IMR-90 (cell line): ENCODE measurements around the gene HIVEP1. TPM values are rescaled to one million over a fixed set of nuclear protein-coding genes. Genes with fewer than 3 reads are reported as not detected.

Experiments used
- ATAC-seq: fragments of 200-7000 bp; cut with Tn5 transposase; 2 replicates; pipeline ENCODE4 v1.9.1; 2020; ENCODE audit warnings: low read depth, mild to moderate bottlenecking, moderate library complexity
- BruUV-seq: library from RNA; stranded (reverse); fragments of 400-500 nt; replicated peaks from 2 replicates; lab custom pipeline; 2021; lab: Mats Ljungman, UMichigan
- CTCF ChIA-PET: fragments of 300-600 bp; formaldehyde crosslinking; extraction: SDS; loops from one replicate; lab custom pipeline; 2021; ENCODE audit warnings: antibody characterized with exemption; lab: Yijun Ruan, JAX
- POLR2A ChIA-PET: fragments of 300-600 bp; sonication (Branson Sonifier 250); formaldehyde crosslinking; loops from one replicate; lab custom pipeline; 2022; ENCODE audit warnings: antibody characterized with exemption; ENCODE audit not compliant: unreplicated experiment; lab: Charles Lee
- DNase-seq: peaks from one replicate; pipeline ENCODE4 v3.0.0; 2013
- H2AFZ ChIP-seq: replicated peaks from 2 replicates; pipeline ENCODE3; 2013; ENCODE audit warnings: low read length, mild to moderate bottlenecking; ENCODE audit not compliant: poor library complexity
- H2AK5ac ChIP-seq: 2 replicates; pipeline ENCODE4 v1.6.1; 2013; ENCODE audit warnings: low read depth, low read length, inconsistent platforms
- H2AK9ac ChIP-seq: replicated peaks from 2 replicates; pipeline ENCODE3; 2013; ENCODE audit warnings: mild to moderate bottlenecking, low read depth, low read length, moderate library complexity; ENCODE audit not compliant: poor library complexity
- H2BK120ac ChIP-seq: 2 replicates; pipeline ENCODE4 v1.6.1; 2013; ENCODE audit warnings: low read depth, low read length, inconsistent platforms
- H2BK15ac ChIP-seq: 3 replicates; pipeline ENCODE4 v1.6.1; 2013; ENCODE audit warnings: low read depth, low read length, inconsistent platforms
- H2BK20ac ChIP-seq: 2 replicates; pipeline ENCODE4 v1.6.1; 2013; ENCODE audit warnings: low read depth, mild to moderate bottlenecking, inconsistent platforms, low read length, moderate library complexity
- H2BK5ac ChIP-seq: 2 replicates; pipeline ENCODE4 v1.6.1; 2013; ENCODE audit warnings: mild to moderate bottlenecking, low read depth, low read length, inconsistent platforms; ENCODE audit not compliant: poor library complexity, severe bottlenecking
- H3K14ac ChIP-seq: replicated peaks from 2 replicates; pipeline ENCODE4 v1.6.1; 2013; ENCODE audit warnings: low read depth, low read length, inconsistent platforms
- H3K18ac ChIP-seq: 2 replicates; pipeline ENCODE4 v1.6.1; 2013; ENCODE audit warnings: low read depth, low read length, control low read depth
- H3K23ac ChIP-seq: 2 replicates; pipeline ENCODE4 v1.6.1; 2013; ENCODE audit warnings: low read depth, low read length, inconsistent platforms
- H3K27ac ChIP-seq: 2 replicates; pipeline ENCODE4 v1.5.1; 2013; ENCODE audit warnings: mild to moderate bottlenecking, control low read depth, low read length; ENCODE audit not compliant: insufficient read depth
- H3K27me3 ChIP-seq: 2 replicates; pipeline ENCODE4 v1.6.1; 2013; ENCODE audit warnings: low read length; ENCODE audit not compliant: control insufficient read depth, insufficient read depth
- H3K36me3 ChIP-seq: 2 replicates; pipeline ENCODE4 v1.6.1; 2013; ENCODE audit warnings: low read length, mixed read lengths; ENCODE audit not compliant: control insufficient read depth, insufficient read depth
- H3K4ac ChIP-seq: 2 replicates; pipeline ENCODE4 v1.6.1; 2013; ENCODE audit warnings: low read depth, low read length, inconsistent platforms
- H3K4me1 ChIP-seq: 2 replicates; pipeline ENCODE4 v1.6.1; 2013; ENCODE audit warnings: low read length, mixed read lengths; ENCODE audit not compliant: control insufficient read depth, insufficient read depth
- H3K4me2 ChIP-seq: 2 replicates; pipeline ENCODE4 v1.6.1; 2013; ENCODE audit warnings: low read depth, mild to moderate bottlenecking, control low read depth, low read length, moderate library complexity
- H3K4me3 ChIP-seq: 2 replicates; pipeline ENCODE4 v1.5.1; 2013; ENCODE audit warnings: low read depth, mild to moderate bottlenecking, control low read depth, low read length, moderate library complexity; ENCODE audit not compliant: insufficient read depth
- H3K56ac ChIP-seq: 2 replicates; pipeline ENCODE4 v1.6.1; 2013; ENCODE audit warnings: low read length, inconsistent platforms; ENCODE audit not compliant: insufficient read depth; ENCODE audit errors: extremely low read depth
- H3K79me1 ChIP-seq, 2 experiments: 2 replicates each; pipeline ENCODE4 v1.6.1; 2013; ENCODE audit warnings: low read length in 2 of 2, inconsistent platforms in 1 of 2, low read depth in 1 of 2
- H3K9ac ChIP-seq: 2 replicates; pipeline ENCODE4 v1.6.1; 2013; ENCODE audit warnings: low read depth, low read length, control low read depth
- H3K9me1 ChIP-seq: 2 replicates; pipeline ENCODE4 v1.6.1; 2013; ENCODE audit warnings: low read length, inconsistent platforms; ENCODE audit not compliant: insufficient read depth
- H3K9me3 ChIP-seq: 2 replicates; pipeline ENCODE4 v1.6.1; 2013; ENCODE audit warnings: low read length; ENCODE audit not compliant: control insufficient read depth, insufficient read depth
- H4K20me1 ChIP-seq: 2 replicates; pipeline ENCODE4 v1.6.1; 2013; ENCODE audit warnings: low read length, inconsistent platforms; ENCODE audit not compliant: insufficient read depth
- H4K5ac ChIP-seq: 2 replicates; pipeline ENCODE4 v1.6.1; 2013; ENCODE audit warnings: mild to moderate bottlenecking, low read depth, low read length, control low read depth
- H4K8ac ChIP-seq, 2 experiments: 2 replicates each; pipeline ENCODE4 v1.6.1; 2013; ENCODE audit warnings: low read depth in 2 of 2, low read length in 2 of 2, control low read depth in 1 of 2, inconsistent platforms in 1 of 2
- H4K91ac ChIP-seq: 2 replicates; pipeline ENCODE4 v1.6.1; 2013; ENCODE audit warnings: low read depth, low read length, inconsistent platforms; ENCODE audit not compliant: insufficient read depth
- CEBPB ChIP-seq: IDR thresholded peaks from 2 replicates; pipeline ENCODE4 v1.6.1; 2012; ENCODE audit warnings: low read depth, low read length, improper control_type of control experiment
- FOS ChIP-seq: fragments of 150-350 bp; IDR thresholded peaks from 2 replicates; pipeline ENCODE4 v1.6.1; 2016; ENCODE audit warnings: low read depth, low read length
- MXI1 ChIP-seq: IDR thresholded peaks from 2 replicates; pipeline ENCODE4 v1.6.1; 2012; ENCODE audit warnings: low read depth, mild to moderate bottlenecking, low read length, moderate library complexity, borderline replicate concordance
- WGBS, 2 experiments: methylation state at CpG; one replicate each; pipeline versions ENCODE4 v1.1.5 to v1.1.7; 2013; ENCODE audit warnings: missing lambda C conversion rate in 2 of 2; ENCODE audit not compliant: insufficient read length in 1 of 2; ENCODE audit errors: extremely low coverage in 2 of 2; 5-methylcytosine and 5-hydroxymethylcytosine counted together
- dilution Hi-C: fragments of 300-500 bp; cut with HindIII; formaldehyde crosslinking; loops from one replicate; pipeline ENCODE4 v1.14.3; 2018; ENCODE audit warnings: low sequenced_read_pairs; ENCODE audit not compliant: unreplicated experiment
- in situ Hi-C: fragments of 300-500 bp; cut with MboI; formaldehyde crosslinking; loops from 3 replicates; pipeline ENCODE4 v1.14.3; 2019; ENCODE audit warnings: low sequenced_read_pairs, inconsistent platforms, mixed read lengths
- intact Hi-C: fragments of 100-400 bp; cut with micrococcal nuclease; formaldehyde crosslinking; loops from 2 replicates; pipeline ENCODE4 v1.10.0; 2022
- polyA plus RNA-seq, 3 experiments: library from polyadenylated mRNA; depleted of rRNA; stranded (reverse); fragments of >200 nt; gene quantifications; 2 replicates each; pipeline ENCODE4 v1.2.3, GENCODE V29; 2012; ENCODE audit warnings: low replicate concordance in 1 of 3
- total RNA-seq: library from RNA; depleted of rRNA; stranded (reverse); fragments of >200 nt; gene quantifications from 2 replicates; pipeline ENCODE4 v1.2.3, GENCODE V29; 2012
- TF ChIP-seq, protein P1 (sequence below): fragments of 150-350 bp; IDR thresholded peaks from 2 replicates; pipeline ENCODE4 v1.6.1; 2016; ENCODE audit warnings: low read depth, mild to moderate bottlenecking, low read length, moderate library complexity, borderline replicate concordance
- TF ChIP-seq, protein P2 (sequence below): conservative IDR thresholded peaks from 2 replicates; pipeline ENCODE4 v1.5.1; 2012; ENCODE audit warnings: mild to moderate bottlenecking, low read depth, low read length, improper control_type of control experiment
- TF ChIP-seq, protein P3 (sequence below): fragments of 150-350 bp; IDR thresholded peaks from 2 replicates; pipeline ENCODE4 v1.6.1; 2017; ENCODE audit warnings: mild to moderate bottlenecking, antibody characterized with exemption, low read length, low read depth

HIVEP1 gene
- total and polyA plus RNA-seq, 2 of the 4 experiments (the other 2 are of a cell fraction) = 13.0 to 17.2 TPM

DNA sequence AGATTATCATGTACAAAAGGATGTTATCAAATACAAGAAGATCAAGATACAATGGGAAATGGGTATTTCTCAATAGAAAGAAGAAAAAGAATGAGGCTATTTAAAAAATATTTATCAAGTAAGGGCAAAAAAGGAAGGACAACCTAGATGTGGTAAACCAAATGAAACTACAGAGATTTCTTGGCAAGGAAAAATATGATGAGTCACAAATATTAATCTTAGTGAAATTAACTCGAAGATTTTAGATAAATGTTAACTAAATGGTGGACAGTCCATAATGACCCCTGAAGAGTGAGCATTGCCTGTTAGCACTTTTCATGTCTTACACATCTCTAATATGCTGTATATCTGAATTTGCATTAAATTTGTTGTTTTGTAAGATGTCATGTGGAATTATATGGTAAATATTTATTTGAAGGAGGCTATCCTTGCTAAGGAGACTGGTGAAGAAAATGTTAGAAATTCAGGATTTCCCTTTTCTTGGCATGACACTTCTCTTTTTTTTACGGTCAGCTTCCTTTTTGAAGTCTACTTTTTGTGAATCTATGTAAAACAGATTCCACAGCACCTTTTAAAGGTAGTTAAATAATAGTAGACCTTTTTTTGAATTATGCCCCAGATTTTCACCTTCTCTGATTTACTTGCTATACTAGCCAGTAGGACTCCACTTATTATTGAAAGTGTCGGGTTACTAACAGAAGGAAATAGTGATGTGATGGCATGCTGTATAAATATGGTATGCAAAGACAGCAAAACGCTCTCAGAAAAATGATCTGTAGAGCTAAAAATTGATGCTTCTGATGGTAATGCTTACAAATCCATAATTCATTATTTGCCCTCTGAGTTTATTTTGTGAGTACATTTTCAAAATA lies 120.5 kb downstream of the HIVEP1 start:
- CTCF ChIA-PET = interaction anchor here (0.8 kb wide), 1 partner anchor 474 kb away, joined by 3 read pairs; no protein-coding TSS in a partner anchor
- Histone ChIP-seq H4K20me1 (no peaks in the 10 kb centered on the region; the same call in 1 of the 2 replicates), H3K4me2 (no peak overlapping the region), H3K23ac (no peak overlapping the region), H2AK5ac (no peak overlapping the region), H3K4me3 (no peak overlapping the region), H3K56ac (no peak overlapping the region), H3K14ac (no peak overlapping the region), H3K9ac (no peak overlapping the region), H3K27me3 (no peaks in the 10 kb centered on the region), H3K79me1 (peaks cover 0 to 15% of the 10 kb centered on the region in 2 experiments; a peak in 3 of 4 replicates), H3K9me3 (no peaks in the 10 kb centered on the region), H2AFZ (no peak overlapping the region), H2BK20ac (no peak overlapping the region), H3K4ac (no peak overlapping the region), H4K91ac (no peak overlapping the region), H3K36me3 (peaks cover 6% of the 10 kb centered on the region), H4K5ac (no peak overlapping the region), H2BK5ac (no peak overlapping the region), H2BK120ac (no peak overlapping the region), H4K8ac (no peak overlapping the region), H3K9me1 (peaks cover 3% of the 10 kb centered on the region; the same call in 1 of the 2 replicates), H3K27ac (no peak overlapping the region), H3K18ac (no peak overlapping the region), H2AK9ac (no peak overlapping the region), H3K4me1 (no peaks in the 10 kb centered on the region; the same call in none of the 2 replicates), H2BK15ac (no peak overlapping the region)
- intact Hi-C loops (no loop called here), in situ Hi-C loops (no loop called here), dilution Hi-C loops (no loop called here)
- ATAC-seq (0 out of 2 replicates have a peak, but pooled peaks have one; percentile 38), DNase-seq (peak; percentile 38)
- POLR2A ChIA-PET = no interaction called here
- TF ChIP-seq, protein P1, sequence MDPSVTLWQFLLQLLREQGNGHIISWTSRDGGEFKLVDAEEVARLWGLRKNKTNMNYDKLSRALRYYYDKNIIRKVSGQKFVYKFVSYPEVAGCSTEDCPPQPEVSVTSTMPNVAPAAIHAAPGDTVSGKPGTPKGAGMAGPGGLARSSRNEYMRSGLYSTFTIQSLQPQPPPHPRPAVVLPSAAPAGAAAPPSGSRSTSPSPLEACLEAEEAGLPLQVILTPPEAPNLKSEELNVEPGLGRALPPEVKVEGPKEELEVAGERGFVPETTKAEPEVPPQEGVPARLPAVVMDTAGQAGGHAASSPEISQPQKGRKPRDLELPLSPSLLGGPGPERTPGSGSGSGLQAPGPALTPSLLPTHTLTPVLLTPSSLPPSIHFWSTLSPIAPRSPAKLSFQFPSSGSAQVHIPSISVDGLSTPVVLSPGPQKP = no peak
- TF ChIP-seq CEBPB (no peak), MXI1 (no peak), FOS (no peak)
- TF ChIP-seq, protein P2, sequence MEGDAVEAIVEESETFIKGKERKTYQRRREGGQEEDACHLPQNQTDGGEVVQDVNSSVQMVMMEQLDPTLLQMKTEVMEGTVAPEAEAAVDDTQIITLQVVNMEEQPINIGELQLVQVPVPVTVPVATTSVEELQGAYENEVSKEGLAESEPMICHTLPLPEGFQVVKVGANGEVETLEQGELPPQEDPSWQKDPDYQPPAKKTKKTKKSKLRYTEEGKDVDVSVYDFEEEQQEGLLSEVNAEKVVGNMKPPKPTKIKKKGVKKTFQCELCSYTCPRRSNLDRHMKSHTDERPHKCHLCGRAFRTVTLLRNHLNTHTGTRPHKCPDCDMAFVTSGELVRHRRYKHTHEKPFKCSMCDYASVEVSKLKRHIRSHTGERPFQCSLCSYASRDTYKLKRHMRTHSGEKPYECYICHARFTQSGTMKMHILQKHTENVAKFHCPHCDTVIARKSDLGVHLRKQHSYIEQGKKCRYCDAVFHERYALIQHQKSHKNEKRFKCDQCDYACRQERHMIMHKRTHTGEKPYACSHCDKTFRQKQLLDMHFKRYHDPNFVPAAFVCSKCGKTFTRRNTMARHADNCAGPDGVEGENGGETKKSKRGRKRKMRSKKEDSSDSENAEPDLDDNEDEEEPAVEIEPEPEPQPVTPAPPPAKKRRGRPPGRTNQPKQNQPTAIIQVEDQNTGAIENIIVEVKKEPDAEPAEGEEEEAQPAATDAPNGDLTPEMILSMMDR = no peak
- TF ChIP-seq, protein P3, sequence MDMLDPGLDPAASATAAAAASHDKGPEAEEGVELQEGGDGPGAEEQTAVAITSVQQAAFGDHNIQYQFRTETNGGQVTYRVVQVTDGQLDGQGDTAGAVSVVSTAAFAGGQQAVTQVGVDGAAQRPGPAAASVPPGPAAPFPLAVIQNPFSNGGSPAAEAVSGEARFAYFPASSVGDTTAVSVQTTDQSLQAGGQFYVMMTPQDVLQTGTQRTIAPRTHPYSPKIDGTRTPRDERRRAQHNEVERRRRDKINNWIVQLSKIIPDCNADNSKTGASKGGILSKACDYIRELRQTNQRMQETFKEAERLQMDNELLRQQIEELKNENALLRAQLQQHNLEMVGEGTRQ = no peak
- no TSS peak for BruUV-seq
- WGBS, 2 experiments = no CpG with 5 or more reads among the region's 4 CpGs
